GM13977 (cell line): ENCODE data around the gene PEX26.
A peak's percentile ranks its signal among the peaks of the same experiment; 100 is the strongest.

ENCODE experiments used
- DNase-seq: peaks from one replicate; pipeline ENCODE4 v3.0.0; 2012; ENCODE audit warnings: low spot score
- in situ Hi-C: fragments of 300-500 bp; cut with MboI; formaldehyde crosslinking; loops from one replicate; pipeline ENCODE4 v1.12.0; 2022; ENCODE audit warnings: low sequenced_read_pairs, low pct_unique_long_range_greater_than_20kb, mixed read lengths, inconsistent platforms; ENCODE audit not compliant: unreplicated experiment
- TF ChIP-seq, protein P1 (sequence below): IDR thresholded peaks from 2 replicates; pipeline ENCODE4 v1.5.1; 2012; ENCODE audit warnings: mild to moderate bottlenecking, control low read depth; ENCODE audit not compliant: insufficient read depth; ENCODE audit errors: extremely low read depth, missing control alignments

Gene PEX26

DNA sequence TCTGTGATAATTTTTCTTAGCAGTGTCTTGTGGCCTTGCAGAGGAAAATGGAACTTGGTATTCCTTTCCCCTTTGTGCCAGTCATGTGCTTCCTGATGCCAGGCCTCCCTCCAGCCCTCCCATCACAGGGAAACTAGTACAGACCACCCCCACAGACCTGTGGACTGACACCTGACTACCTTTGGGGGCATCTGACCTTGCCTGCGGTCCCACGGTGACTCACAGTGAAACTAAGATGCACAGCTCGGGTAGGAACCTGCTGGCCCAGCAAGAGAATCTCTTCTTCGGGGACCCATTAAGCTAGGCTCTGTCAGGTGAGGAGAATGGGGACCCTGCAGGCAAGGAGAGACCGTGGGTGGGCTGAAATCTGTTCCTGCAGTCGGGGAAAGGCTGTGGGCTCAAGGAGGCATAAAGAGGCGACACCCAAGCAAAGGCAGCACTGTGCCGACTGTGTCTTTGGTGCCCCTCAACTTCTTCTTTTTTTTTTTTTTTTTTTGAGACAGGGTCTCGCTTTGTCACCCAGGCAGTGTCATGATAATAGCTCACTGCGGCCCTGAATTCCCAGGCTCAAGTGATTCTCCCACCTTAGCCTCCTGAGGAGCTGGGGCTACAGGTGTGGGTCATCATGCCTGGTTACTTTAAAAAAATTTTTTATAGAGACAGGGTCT lies 20.8 kb upstream of the PEX26 start:
- TF ChIP-seq, protein P1, sequence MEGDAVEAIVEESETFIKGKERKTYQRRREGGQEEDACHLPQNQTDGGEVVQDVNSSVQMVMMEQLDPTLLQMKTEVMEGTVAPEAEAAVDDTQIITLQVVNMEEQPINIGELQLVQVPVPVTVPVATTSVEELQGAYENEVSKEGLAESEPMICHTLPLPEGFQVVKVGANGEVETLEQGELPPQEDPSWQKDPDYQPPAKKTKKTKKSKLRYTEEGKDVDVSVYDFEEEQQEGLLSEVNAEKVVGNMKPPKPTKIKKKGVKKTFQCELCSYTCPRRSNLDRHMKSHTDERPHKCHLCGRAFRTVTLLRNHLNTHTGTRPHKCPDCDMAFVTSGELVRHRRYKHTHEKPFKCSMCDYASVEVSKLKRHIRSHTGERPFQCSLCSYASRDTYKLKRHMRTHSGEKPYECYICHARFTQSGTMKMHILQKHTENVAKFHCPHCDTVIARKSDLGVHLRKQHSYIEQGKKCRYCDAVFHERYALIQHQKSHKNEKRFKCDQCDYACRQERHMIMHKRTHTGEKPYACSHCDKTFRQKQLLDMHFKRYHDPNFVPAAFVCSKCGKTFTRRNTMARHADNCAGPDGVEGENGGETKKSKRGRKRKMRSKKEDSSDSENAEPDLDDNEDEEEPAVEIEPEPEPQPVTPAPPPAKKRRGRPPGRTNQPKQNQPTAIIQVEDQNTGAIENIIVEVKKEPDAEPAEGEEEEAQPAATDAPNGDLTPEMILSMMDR: no peak
- in situ Hi-C loops: no loop called here
- DNase-seq: peak; percentile 74

DNA sequence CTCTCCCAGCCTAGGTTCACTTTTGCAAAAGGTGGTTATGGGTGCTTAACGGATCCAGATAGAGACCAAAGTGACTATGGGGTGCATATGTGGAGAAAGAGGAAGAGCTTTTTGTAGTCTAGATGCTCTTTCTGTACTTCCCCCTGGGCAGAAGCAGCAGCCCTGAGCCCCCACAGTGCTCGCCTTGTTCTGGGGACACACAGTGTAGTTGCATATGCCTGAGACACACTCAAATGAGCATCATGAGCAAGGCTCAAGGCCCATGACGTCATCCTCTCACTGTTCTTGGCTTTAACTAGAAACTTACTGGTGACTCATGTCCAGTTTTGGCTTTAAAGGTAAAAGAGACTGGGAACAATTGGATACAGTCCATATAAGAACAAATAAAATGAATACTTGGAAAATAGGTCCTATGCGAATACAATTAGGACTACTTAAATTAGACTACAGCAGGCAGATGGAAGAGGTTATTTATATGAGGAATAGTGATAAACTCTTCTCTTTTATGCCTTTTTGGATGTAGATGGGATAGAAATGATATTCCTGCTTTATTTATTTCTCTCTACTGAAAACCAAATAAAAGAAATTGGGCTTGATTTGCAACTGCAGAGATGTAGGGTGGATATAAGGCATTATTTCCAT lies 20.1 kb upstream of the PEX26 start:
- peak; percentile 84 for DNase-seq
- in situ Hi-C loops: no loop called here
- TF ChIP-seq, protein P1: no peak

DNA sequence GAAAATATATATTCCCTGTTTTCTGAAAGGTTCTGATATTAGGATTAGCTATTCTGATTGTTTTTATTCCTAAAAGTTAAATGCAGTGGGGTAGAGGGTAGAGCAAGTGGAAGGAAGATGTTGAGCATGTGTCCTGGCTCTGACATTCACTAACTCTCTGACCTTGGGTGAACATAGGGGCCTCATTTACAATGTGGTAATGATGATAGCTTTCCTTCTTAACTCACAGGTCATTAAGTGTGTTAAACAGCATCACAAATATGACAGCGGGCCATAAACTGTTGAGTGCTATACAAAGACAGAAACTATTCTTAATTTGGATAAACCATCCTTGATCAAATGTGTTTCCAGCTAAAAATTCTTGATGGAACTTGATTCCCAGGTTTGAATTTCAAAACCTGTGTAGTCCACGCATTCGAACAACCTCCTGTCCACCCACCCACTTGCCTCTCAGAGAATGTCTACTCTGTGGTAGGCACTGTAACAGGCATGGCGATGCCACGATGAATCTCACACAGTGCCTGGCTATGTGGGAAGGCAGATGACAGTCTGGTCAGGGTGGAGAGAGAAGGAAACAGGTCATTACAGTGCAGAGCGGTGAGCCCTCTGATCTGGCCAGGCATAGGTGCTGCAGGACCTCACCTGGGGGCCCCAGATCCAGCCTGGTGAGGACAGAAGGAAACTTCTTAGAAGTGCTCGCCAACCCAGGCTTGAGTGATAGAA lies 19.3 kb upstream of the PEX26 start:
- in situ Hi-C loops: no loop called here
- TF ChIP-seq, protein P1: no peak
- DNase-seq: no peak

DNA sequence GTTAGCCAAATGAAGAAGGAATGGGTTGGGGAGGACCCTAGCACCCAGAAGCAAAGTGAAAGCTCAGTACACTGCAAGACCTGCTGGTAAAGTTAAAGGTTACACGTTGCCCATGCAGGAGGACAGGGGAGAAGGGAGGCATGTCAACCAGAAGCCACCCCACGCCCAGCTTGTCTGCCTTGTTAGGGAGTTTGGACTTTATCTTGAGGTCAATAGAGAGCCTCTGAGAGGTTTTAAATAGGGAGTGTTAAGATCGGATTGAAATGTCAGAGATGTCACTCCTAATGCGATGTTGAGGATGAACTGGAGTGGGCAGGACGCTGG lies 18.7 kb upstream of the PEX26 start:
- TF ChIP-seq, protein P1: no peak
- in situ Hi-C loops: no loop called here
- no peak for DNase-seq

DNA sequence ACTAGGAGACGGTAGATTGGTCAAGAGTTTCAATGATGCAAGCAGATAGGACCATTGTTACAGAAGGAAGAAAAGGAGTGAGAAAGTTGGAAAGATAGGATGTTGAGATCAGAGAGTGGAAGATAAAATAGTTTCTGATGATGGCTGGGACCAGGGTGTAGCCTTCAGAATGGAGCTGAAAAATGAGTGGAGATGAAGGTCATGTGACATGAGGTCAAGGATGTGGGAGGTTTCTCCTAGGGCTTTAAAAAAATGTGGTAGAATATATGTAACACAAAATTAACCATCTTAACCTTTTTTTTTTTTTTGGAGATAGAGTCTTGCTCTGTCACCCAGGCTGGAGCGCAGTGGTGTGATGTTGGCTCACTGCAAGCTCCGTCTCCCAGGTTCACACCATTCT lies 18.3 kb upstream of the PEX26 start:
- DNase-seq: no peak
- in situ Hi-C loops: no loop called here
- TF ChIP-seq, protein P1: no peak

DNA sequence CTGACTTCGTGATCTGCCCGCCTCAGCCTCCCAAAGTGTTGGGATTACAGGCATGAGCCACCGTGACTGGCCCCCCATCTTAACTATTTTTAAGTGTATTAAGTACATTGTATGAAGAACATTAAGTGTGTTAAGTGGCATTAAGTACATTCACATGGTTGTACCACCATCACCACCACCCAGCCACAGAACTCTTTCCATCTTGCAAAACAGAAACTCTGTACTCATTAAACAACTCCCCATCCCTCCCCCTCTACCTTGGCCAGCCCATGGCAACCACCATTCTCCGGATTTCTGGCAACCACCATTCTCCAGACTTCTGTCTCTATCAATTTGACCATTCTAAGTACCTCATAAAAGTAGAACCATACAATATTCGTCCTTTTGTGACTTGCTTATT lies 17.8 kb upstream of the PEX26 start:
- no peak for DNase-seq
- in situ Hi-C loops: no loop called here
- TF ChIP-seq, protein P1: no peak
